Glutamatergic neuron (in vitro differentiated cells): Measurements from ENCODE around the gene NPAS2. TPM values are rescaled to one million over a fixed set of nuclear protein-coding genes. Genes with fewer than 3 reads are reported as not detected.
A peak's percentile ranks its signal among the peaks of the same experiment; 100 is the strongest.

Source experiments
- DNase-seq: peaks from one replicate; pipeline ENCODE4 v3.0.0; 2022
- H3K27ac Mint-ChIP-seq: one replicate; pipeline ENCODE4 v1.8.0; 2020; ENCODE audit warnings: mild to moderate bottlenecking, mixed read lengths, inconsistent platforms; ENCODE audit not compliant: unreplicated experiment
- H3K27me3 Mint-ChIP-seq: one replicate; pipeline ENCODE4 v1.8.0; 2020; ENCODE audit warnings: mild to moderate bottlenecking, moderate library complexity, mixed read lengths, inconsistent platforms; ENCODE audit not compliant: unreplicated experiment
- H3K36me3 Mint-ChIP-seq: one replicate; pipeline ENCODE4 v1.8.0; 2020; ENCODE audit warnings: mild to moderate bottlenecking, mixed read lengths, inconsistent platforms; ENCODE audit not compliant: unreplicated experiment
- H3K4me1 Mint-ChIP-seq: one replicate; pipeline ENCODE4 v1.8.0; 2020; ENCODE audit warnings: mild to moderate bottlenecking, low read depth, mixed read lengths, inconsistent platforms; ENCODE audit not compliant: unreplicated experiment
- H3K4me3 Mint-ChIP-seq: one replicate; pipeline ENCODE4 v1.8.0; 2020; ENCODE audit warnings: mild to moderate bottlenecking, mixed read lengths, inconsistent platforms; ENCODE audit not compliant: unreplicated experiment
- H3K9me3 Mint-ChIP-seq: one replicate; pipeline ENCODE4 v1.8.0; 2020; ENCODE audit warnings: mild to moderate bottlenecking, moderate library complexity, mixed read lengths, inconsistent platforms; ENCODE audit not compliant: unreplicated experiment
- total RNA-seq: library from RNA; stranded (reverse); fragmentation: NEBNext Ultra II Directional; extraction: Animal tissue kit (Norgen Biotek cat#: 25700); gene quantifications from one replicate; pipeline ENCODE4 v1.2.1, GENCODE V29; 2021; ENCODE audit not compliant: unreplicated experiment
- TF ChIP-seq, protein P1 (sequence below): fragments of 200-600 bp; sonication (generic); IDR thresholded peaks from one replicate; pipeline ENCODE4 v1.5.0; 2021; ENCODE audit not compliant: partially characterized antibody, unreplicated experiment

Gene NPAS2
- total RNA-seq, 1 donor from 2014 or later: 0.54 TPM

DNA sequence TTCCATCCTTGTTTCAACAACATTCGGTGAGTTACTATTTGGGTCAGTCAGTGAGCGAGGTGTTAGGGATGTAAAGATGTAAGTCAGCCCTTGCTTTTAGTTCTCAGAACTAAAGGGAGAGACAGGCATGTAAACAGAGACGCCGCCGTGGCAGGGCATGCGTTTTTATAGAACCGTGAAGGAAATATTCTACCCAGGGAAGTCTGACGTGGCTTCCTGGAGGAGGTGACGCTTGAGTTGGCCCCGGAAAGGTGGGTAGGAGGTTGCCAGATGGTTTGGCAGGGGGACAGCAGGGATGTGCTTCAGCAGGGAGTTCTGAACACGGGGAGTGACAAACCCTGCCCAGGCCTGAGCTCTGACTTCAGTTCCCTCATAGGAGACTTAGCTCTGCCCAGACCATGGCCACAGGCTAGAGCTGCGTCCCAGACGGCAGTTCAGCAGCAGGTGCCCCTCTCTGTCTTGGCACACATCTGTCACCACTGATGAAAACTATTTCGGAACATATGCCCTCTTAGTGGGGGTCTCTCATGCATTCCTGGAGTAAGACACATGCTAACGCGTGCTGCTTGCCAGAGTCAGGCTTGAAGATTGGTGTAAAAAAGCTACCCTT, 158.7 kb downstream of the NPAS2 start:
- Mint-ChIP-seq H3K27ac (peak overlapping the region; percentile 67), H3K36me3 (no peaks in the 10 kb centered on the region), H3K9me3 (peaks cover 4% of the 10 kb centered on the region), H3K4me1 (peaks cover 27% of the 10 kb centered on the region), H3K4me3 (no peak overlapping the region), H3K27me3 (peaks cover 4% of the 10 kb centered on the region)
- TF ChIP-seq, protein P1, sequence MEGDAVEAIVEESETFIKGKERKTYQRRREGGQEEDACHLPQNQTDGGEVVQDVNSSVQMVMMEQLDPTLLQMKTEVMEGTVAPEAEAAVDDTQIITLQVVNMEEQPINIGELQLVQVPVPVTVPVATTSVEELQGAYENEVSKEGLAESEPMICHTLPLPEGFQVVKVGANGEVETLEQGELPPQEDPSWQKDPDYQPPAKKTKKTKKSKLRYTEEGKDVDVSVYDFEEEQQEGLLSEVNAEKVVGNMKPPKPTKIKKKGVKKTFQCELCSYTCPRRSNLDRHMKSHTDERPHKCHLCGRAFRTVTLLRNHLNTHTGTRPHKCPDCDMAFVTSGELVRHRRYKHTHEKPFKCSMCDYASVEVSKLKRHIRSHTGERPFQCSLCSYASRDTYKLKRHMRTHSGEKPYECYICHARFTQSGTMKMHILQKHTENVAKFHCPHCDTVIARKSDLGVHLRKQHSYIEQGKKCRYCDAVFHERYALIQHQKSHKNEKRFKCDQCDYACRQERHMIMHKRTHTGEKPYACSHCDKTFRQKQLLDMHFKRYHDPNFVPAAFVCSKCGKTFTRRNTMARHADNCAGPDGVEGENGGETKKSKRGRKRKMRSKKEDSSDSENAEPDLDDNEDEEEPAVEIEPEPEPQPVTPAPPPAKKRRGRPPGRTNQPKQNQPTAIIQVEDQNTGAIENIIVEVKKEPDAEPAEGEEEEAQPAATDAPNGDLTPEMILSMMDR: no peak
- no peak for DNase-seq

DNA sequence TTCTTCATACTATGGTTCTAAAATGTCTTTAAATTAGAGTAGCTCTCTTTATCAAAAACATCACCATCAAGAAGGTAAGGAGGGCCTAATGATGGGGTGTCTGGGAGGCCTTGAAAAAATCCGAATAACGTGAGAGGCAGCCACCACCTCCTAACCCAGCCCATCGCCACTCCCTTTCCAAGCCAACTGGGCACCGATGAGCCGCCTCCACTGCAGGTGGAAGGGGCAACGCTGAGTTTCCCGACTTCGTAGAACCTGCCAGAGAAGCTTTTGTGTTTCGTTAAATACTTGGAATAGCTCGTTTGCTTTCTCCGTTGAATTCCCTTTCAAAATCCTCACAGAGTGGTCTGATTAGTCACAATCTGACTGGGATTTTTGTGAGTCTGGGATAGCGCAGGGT, 160.1 kb downstream of the NPAS2 start:
- Mint-ChIP-seq H3K27me3 (peaks cover 4% of the 10 kb centered on the region), H3K36me3 (no peaks in the 10 kb centered on the region), H3K27ac (no peak overlapping the region), H3K4me3 (no peak overlapping the region), H3K4me1 (peaks cover 29% of the 10 kb centered on the region), H3K9me3 (peaks cover 4% of the 10 kb centered on the region)
- TF ChIP-seq, protein P1: no peak
- no peak for DNase-seq

DNA sequence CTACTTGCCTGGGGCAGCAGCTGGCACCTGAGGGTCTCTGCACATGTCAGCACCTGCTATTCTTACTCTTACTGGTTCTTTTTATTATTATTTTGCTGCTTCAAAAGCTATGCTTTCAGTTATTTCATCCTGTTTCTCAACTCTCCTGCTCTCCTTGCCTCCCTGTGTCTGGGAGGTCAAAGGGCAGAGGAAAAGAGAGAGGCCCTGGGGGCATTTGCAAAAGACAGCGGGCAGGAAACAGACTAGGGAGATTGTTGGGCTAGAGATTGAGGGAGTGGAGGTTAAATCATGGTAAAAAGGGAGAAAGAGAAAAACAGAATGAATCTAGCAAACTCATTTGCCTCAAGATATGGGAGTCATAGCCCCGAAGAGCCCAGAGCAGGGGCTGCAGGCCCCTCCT, 161.1 kb downstream of the NPAS2 start:
- Mint-ChIP-seq H3K36me3 (no peaks in the 10 kb centered on the region), H3K27me3 (peaks cover 4% of the 10 kb centered on the region), H3K9me3 (peaks cover 4% of the 10 kb centered on the region), H3K27ac (no peak overlapping the region), H3K4me1 (peaks cover 33% of the 10 kb centered on the region), H3K4me3 (no peak overlapping the region)
- TF ChIP-seq, protein P1: no peak
- DNase-seq: no peak

DNA sequence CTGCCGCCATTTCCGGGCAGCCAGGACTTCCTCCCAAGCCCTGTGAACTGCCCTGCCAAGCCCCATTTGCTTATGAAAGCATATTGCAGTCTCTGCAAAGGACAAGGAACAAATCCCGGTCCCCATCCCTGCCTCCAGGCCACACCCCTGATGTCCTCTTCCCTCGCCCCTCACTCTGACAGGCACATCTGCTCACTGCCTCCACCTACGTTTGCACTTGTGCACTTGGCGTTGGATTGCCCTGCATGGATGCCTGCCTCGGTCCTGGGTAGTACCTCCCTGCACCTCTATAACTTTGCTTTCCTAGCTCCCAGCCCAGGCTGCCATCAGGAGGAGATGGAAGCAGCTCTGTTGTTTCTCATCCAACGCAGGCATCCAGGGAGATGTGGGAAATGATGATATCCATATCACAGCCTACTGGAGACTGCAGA, 162.5 kb downstream of the NPAS2 start:
- H3K4me3 Mint-ChIP-seq: peak overlapping the region; percentile 8
- peaks cover 29% of the 10 kb centered on the region for H3K4me1 Mint-ChIP-seq
- DNase-seq: no peak
- no peak overlapping the region for H3K27ac Mint-ChIP-seq
- H3K27me3 Mint-ChIP-seq: peaks cover 4% of the 10 kb centered on the region
- TF ChIP-seq, protein P1: no peak
- no peaks in the 10 kb centered on the region for H3K36me3 Mint-ChIP-seq
- H3K9me3 Mint-ChIP-seq: peaks cover 4% of the 10 kb centered on the region

DNA sequence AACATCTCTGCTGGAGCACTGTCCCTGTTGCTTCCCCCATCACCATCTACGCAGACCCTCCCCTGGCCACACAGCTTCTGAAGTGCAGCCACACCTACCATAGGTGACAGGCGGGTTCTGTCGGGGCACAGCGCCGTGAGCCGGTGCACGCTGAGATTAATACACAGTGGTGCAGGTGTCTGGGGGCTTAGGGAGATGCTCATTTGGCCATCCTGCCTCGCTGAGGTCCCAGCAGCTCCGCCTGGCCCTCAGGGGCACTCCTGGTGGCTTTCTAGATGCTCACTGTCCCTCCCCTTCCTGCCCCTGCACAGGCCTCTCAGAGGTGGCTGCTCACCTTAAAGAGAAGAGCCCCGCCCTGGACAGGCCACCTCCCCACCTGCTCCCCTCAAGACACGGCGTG, 163.3 kb downstream of the NPAS2 start:
- H3K9me3 Mint-ChIP-seq: peaks cover 4% of the 10 kb centered on the region
- no peak for DNase-seq
- TF ChIP-seq, protein P1: no peak
- peaks cover 29% of the 10 kb centered on the region for H3K4me1 Mint-ChIP-seq
- peaks cover 4% of the 10 kb centered on the region for H3K27me3 Mint-ChIP-seq
- H3K36me3 Mint-ChIP-seq: no peaks in the 10 kb centered on the region
- H3K27ac Mint-ChIP-seq: no peak overlapping the region
- H3K4me3 Mint-ChIP-seq: no peak overlapping the region
